ENCODE results near the gene MPZL1. TPM values are rescaled to one million over a fixed set of nuclear protein-coding genes. Genes with fewer than 3 reads are reported as not detected.
"Not testable (repeated sequence)": the region's sequence is repeated elsewhere in the genome, so short reads cannot be mapped to it uniquely, and the experiment has no call there.

Gene MPZL1
- total RNA-seq, 1 donor from 2014 or later = 183 TPM

GRCh38 chr1:167781558-167781957 is 59.8 kb downstream of the MPZL1 start:
- no peak for DNase-seq (ENCODE audit: low read depth)

- DNase-seq (ENCODE audit: low read depth) = no peak
Observed at GRCh38 chr1:167782946-167783345, 61.2 kb downstream of the MPZL1 start.

GRCh38 chr1:167784876-167785550 is 63.2 kb downstream of the MPZL1 start:
- DNase-seq (ENCODE audit: low read depth) = no peak

- no peak for DNase-seq (ENCODE audit: low read depth)
Observed at GRCh38 chr1:167786502-167786901, 64.7 kb downstream of the MPZL1 start.

GRCh38 chr1:167789501-167789900 is 67.7 kb downstream of the MPZL1 start:
- DNase-seq (ENCODE audit: low read depth) = no peak

GRCh38 chr1:167790117-167790516 is 68.3 kb downstream of the MPZL1 start:
- no peak for DNase-seq (ENCODE audit: low read depth)

GRCh38 chr1:167791281-167792187 is 69.8 kb downstream of the MPZL1 start:
- DNase-seq (ENCODE audit: low read depth) = peak; percentile 93

- DNase-seq (ENCODE audit: low read depth) = no peak
Observed at GRCh38 chr1:167792188-167792565, 70.4 kb downstream of the MPZL1 start.

GRCh38 chr1:167794043-167794442 is 72.3 kb downstream of the MPZL1 start:
- no peak for DNase-seq (ENCODE audit: low read depth)

- DNase-seq (ENCODE audit: low read depth) = peak; percentile 69
Observed at GRCh38 chr1:167795810-167796740, 74.3 kb downstream of the MPZL1 start.

GRCh38 chr1:167797015-167797414 is 75.2 kb downstream of the MPZL1 start:
- DNase-seq (ENCODE audit: low read depth) = peak; percentile 100

- peak; percentile 59 for DNase-seq (ENCODE audit: low read depth)
Observed at GRCh38 chr1:167798952-167799351, 77.2 kb downstream of the MPZL1 start.

- DNase-seq (ENCODE audit: low read depth) = no peak
Observed at GRCh38 chr1:167799747-167800146, 78.0 kb downstream of the MPZL1 start.

GRCh38 chr1:167800251-167800650 is 78.5 kb downstream of the MPZL1 start:
- no peak for DNase-seq (ENCODE audit: low read depth)

- DNase-seq (ENCODE audit: low read depth) = no peak
Observed at GRCh38 chr1:167802235-167802634, 80.5 kb downstream of the MPZL1 start.

GRCh38 chr1:167803358-167804207 is 81.8 kb downstream of the MPZL1 start:
- peak; percentile 91 for DNase-seq (ENCODE audit: low read depth)

- DNase-seq (ENCODE audit: low read depth) = no peak
Observed at GRCh38 chr1:167805041-167805556, 83.3 kb downstream of the MPZL1 start.

GRCh38 chr1:167806235-167806634 is 84.5 kb downstream of the MPZL1 start:
- not testable (repeated sequence) for DNase-seq (ENCODE audit: low read depth)

- not testable (repeated sequence) for DNase-seq (ENCODE audit: low read depth)
Observed at GRCh38 chr1:167806676-167807075, 84.9 kb downstream of the MPZL1 start.

- no peak for DNase-seq (ENCODE audit: low read depth)
Observed at GRCh38 chr1:167808104-167808503, 86.3 kb downstream of the MPZL1 start.

GRCh38 chr1:167808690-167809089 is 86.9 kb downstream of the MPZL1 start:
- DNase-seq (ENCODE audit: low read depth) = no peak

Data from renal cortical epithelial cell (primary cell).